Cerebellar cortex (tissue), 1 donor: ENCODE data around the gene KMT2B.

ENCODE experiments used
- DNase-seq: peaks from one replicate; pipeline ENCODE4 v3.0.0-alpha.2; 2015; ENCODE audit warnings: low spot score

Gene KMT2B

GRCh38 chr19:35777961-35778360, 60.2 kb downstream of the KMT2B start:
- no peak for DNase-seq

- DNase-seq = no peak
These were observed 61.2 kb downstream of the KMT2B start for GRCh38 chr19:35779033-35779432.

GRCh38 chr19:35780058-35780457, 62.3 kb downstream of the KMT2B start:
- no peak for DNase-seq

- DNase-seq = no peak
These were observed 62.9 kb downstream of the KMT2B start for GRCh38 chr19:35780717-35781116.

- DNase-seq = no peak
These were observed 63.8 kb downstream of the KMT2B start for GRCh38 chr19:35781650-35782049.

GRCh38 chr19:35782589-35782988, 64.8 kb downstream of the KMT2B start:
- DNase-seq = no peak

GRCh38 chr19:35783469-35784434, 65.9 kb downstream of the KMT2B start:
- DNase-seq = no peak

- no peak for DNase-seq
These were observed 66.9 kb downstream of the KMT2B start for GRCh38 chr19:35784503-35785338.

- no peak for DNase-seq
These were observed 67.5 kb downstream of the KMT2B start for GRCh38 chr19:35785339-35785627.

- DNase-seq = no peak
These were observed 68.7 kb downstream of the KMT2B start for GRCh38 chr19:35786299-35787160.

GRCh38 chr19:35787227-35787799, 69.5 kb downstream of the KMT2B start:
- DNase-seq = no peak
